GM12878 (cell line): ENCODE measurements around the gene SSH3. TPM values are rescaled to one million over a fixed set of nuclear protein-coding genes. Genes with fewer than 3 reads are reported as not detected.

Experiments
- ATAC-seq: fragments of 200-7000 bp; cut with Tn5 transposase; 3 replicates; pipeline ENCODE4 v1.9.1; 2020; ENCODE audit warnings: mild to moderate bottlenecking, moderate library complexity
- BruUV-seq: library from RNA; stranded (reverse); fragments of 400-500 nt; replicated peaks from 2 replicates; lab custom pipeline; 2021; lab: Mats Ljungman, UMichigan
- CTCF ChIA-PET: fragments of 300-600 bp; sonication (Branson Sonifier 250); formaldehyde crosslinking; extraction: SDS; loops from one replicate; lab custom pipeline; 2021; ENCODE audit warnings: inconsistent platforms; lab: Yijun Ruan, JAX
- POLR2A ChIA-PET: fragments of 350-600 bp; formaldehyde crosslinking; extraction: SDS; loops from one replicate; lab custom pipeline; 2021; ENCODE audit warnings: inconsistent platforms; lab: Charles Lee
- RAD21 ChIA-PET: fragments of 300-600 bp; sonication (Branson Sonifier 250); formaldehyde crosslinking; loops from one replicate; lab custom pipeline; 2023; ENCODE audit warnings: antibody characterized with exemption; ENCODE audit not compliant: unreplicated experiment; lab: Charles Lee
- SMC1A ChIA-PET: fragments of 300-600 bp; sonication (Branson Sonifier 250); formaldehyde crosslinking; loops from one replicate; lab custom pipeline; 2023; ENCODE audit not compliant: unreplicated experiment, uncharacterized antibody; lab: Charles Lee
- DNase-seq: peaks from one replicate; pipeline ENCODE4 v3.0.0-alpha.2; 2011; ENCODE audit warnings: low read depth, low spot score
- FAIRE-seq: peaks from 3 replicates; lab custom pipeline; 2011; peaks lifted over from hg19 to GRCh38; lab: Jason Lieb, UNC
- H2AFZ ChIP-seq: 2 replicates; pipeline ENCODE4 v1.6.0; 2011; ENCODE audit warnings: low read depth, low read length, control low read depth; ENCODE audit not compliant: control insufficient read depth
- H3K27ac ChIP-seq: 2 replicates; pipeline ENCODE4 v1.5.1; 2011; ENCODE audit warnings: control low read depth; ENCODE audit not compliant: control insufficient read depth, insufficient read depth
- H3K27me3 ChIP-seq, 2 experiments: replicated peaks in 1 of 2; 2 replicates each; pipeline versions ENCODE4 v1.6.0 to v1.6.1; 2011; ENCODE audit warnings: low read length in 1 of 2; ENCODE audit not compliant: control insufficient read depth in 2 of 2, insufficient read depth in 2 of 2
- H3K36me3 ChIP-seq, 2 experiments: 2 replicates each; pipeline ENCODE4 v1.5.1; 2011; ENCODE audit warnings: low read length in 1 of 2; ENCODE audit not compliant: control insufficient read depth in 2 of 2, insufficient read depth in 2 of 2
- H3K4me1 ChIP-seq: 2 replicates; pipeline ENCODE4 v1.6.1; 2011; ENCODE audit warnings: mild to moderate bottlenecking, low read length, moderate library complexity, mixed read lengths; ENCODE audit not compliant: control insufficient read depth, insufficient read depth
- H3K4me2 ChIP-seq: 2 replicates; pipeline ENCODE4 v1.6.0; 2011; ENCODE audit warnings: control low read depth; ENCODE audit not compliant: control insufficient read depth, insufficient read depth
- H3K4me3 ChIP-seq: fragments of 200-600 bp; sonication (generic); 2 replicates; pipeline ENCODE4 v1.5.1; 2016
- H3K79me2 ChIP-seq: 2 replicates; pipeline ENCODE4 v1.6.0; 2011; ENCODE audit warnings: low read length; ENCODE audit not compliant: control insufficient read depth, insufficient read depth
- H3K9ac ChIP-seq: 2 replicates; pipeline ENCODE4 v1.8.0; 2011; ENCODE audit warnings: low read length, control low read depth, mixed read lengths; ENCODE audit not compliant: control insufficient read depth, insufficient read depth
- H3K9me3 ChIP-seq: replicated peaks from 3 replicates; pipeline ENCODE4 v1.5.1; 2011; ENCODE audit warnings: mild to moderate bottlenecking, low read length; ENCODE audit not compliant: control insufficient read depth, insufficient read depth
- H4K20me1 ChIP-seq: 2 replicates; pipeline ENCODE4 v1.6.0; 2011; ENCODE audit not compliant: control insufficient read depth, insufficient read depth
- BHLHE40 ChIP-seq, 2 experiments: fragments of 450-650 bp in 1 of 2; IDR thresholded peaks; 2 replicates each; pipeline ENCODE4 v1.6.1; 2011 to 2017; ENCODE audit warnings: low read depth in 2 of 2, borderline replicate concordance in 1 of 2, improper control_type of control experiment in 1 of 2, low read length in 1 of 2, mild to moderate bottlenecking in 1 of 2
- CBFB ChIP-seq: IDR thresholded peaks from 2 replicates; pipeline ENCODE4 v1.6.1; 2016; ENCODE audit warnings: antibody characterized with exemption, low read depth
- GATAD2B ChIP-seq: fragments of 450-650 bp; conservative IDR thresholded peaks from 2 replicates; pipeline ENCODE4 v1.6.1; 2017; ENCODE audit warnings: low read depth, mild to moderate bottlenecking, moderate library complexity
- HDGF ChIP-seq: fragments of 450-650 bp; IDR thresholded peaks from 2 replicates; pipeline ENCODE4 v1.6.1; 2016; ENCODE audit warnings: antibody characterized with exemption
- REST ChIP-seq: IDR thresholded peaks from 2 replicates; pipeline ENCODE4 v1.6.1; 2012; ENCODE audit warnings: mild to moderate bottlenecking, low read depth, low read length
- SKIL ChIP-seq: fragments of 450-650 bp; IDR thresholded peaks from 2 replicates; pipeline ENCODE4 v1.6.1; 2017; ENCODE audit warnings: mild to moderate bottlenecking, low read depth, inconsistent platforms; ENCODE audit not compliant: poor library complexity, severe bottlenecking
- STAT3 ChIP-seq: IDR thresholded peaks from 2 replicates; pipeline ENCODE4 v1.6.1; 2011; ENCODE audit warnings: low read depth, low read length, improper control_type of control experiment
- SUPT20H ChIP-seq: IDR thresholded peaks from 2 replicates; pipeline ENCODE4 v1.6.1; 2011; ENCODE audit warnings: low read depth, mild to moderate bottlenecking, low read length, moderate library complexity, borderline replicate concordance; ENCODE audit not compliant: control insufficient read depth
- WGBS: methylation state at CpG from one replicate; pipeline ENCODE4 v1.1.6; 2016; ENCODE audit warnings: low lambda C conversion rate; ENCODE audit not compliant: insufficient replicate concordance, insufficient coverage; ENCODE audit errors: missing lambda C conversion rate; 5-methylcytosine and 5-hydroxymethylcytosine counted together
- in situ Hi-C: fragments of 300-500 bp; cut with MboI; formaldehyde crosslinking; loops from 9 replicates; pipeline ENCODE4 v1.14.3; 2018; ENCODE audit warnings: mixed read lengths
- intact Hi-C: fragments of 100-400 bp; cut with micrococcal nuclease; formaldehyde crosslinking; loops from one replicate; pipeline ENCODE4 v1.14.2; 2022; ENCODE audit not compliant: unreplicated experiment
- polyA plus RNA-seq, 11 experiments: library from polyadenylated mRNA; depleted of rRNA in 4 of 11; unstranded in 6 of 11; stranded (reverse) in 5 of 11; fragments of >200 nt; fragmentation: Nextera tagmentation in 4 of 11; fragmentation: Illumina TruSeq in 1 of 11; extraction: Ambion mirVana in 4 of 11; extraction: Trizol in 1 of 11; gene quantifications; 1 replicate in 1 of 11; 2 replicates in 10 of 11; pipeline versions ENCODE4 v1.2.1 to v1.2.3, GENCODE V29; 2011 to 2016; ENCODE audit warnings: inconsistent platforms in 2 of 11, missing spikeins in 2 of 11, low read depth in 1 of 11
- total RNA-seq, 4 experiments: library from RNA; depleted of rRNA in 3 of 4; stranded (reverse); fragments of >200 nt in 3 of 4; fragmentation: Illumina TruSeq in 1 of 4; extraction: Trizol in 1 of 4; gene quantifications; 2 replicates each; pipeline versions ENCODE4 v1.2.1 to v1.2.3, GENCODE V29; 2013 to 2021

SSH3 gene
- total and polyA plus RNA-seq, 10 of the 15 experiments (the other 5 are each of a cell fraction or from before 2014, with no cell fraction given), result 0.05 to 0.83 (median 0.28) TPM; not detected in 3

GRCh38 chr11:67356387-67356863 is 53.1 kb downstream of the SSH3 start:
- SMC1A ChIA-PET, result interaction anchor here (0.8 to 15.8 kb wide), 11 partner anchors 11 to 303 kb away, joined by 3 to 646 read pairs (median 6); partner anchors contain the start of genes CLCF1, PPP1CA, RAD9A and TBC1D10C
- 21% methylated on average over 4 of the region's 4 CpGs for WGBS
- CTCF ChIA-PET, result interaction anchor here (0.6 to 26.2 kb wide), 13 partner anchors 9 to 638 kb away, joined by 3 to 1301 read pairs (median 4); partner anchors contain the start of genes CLCF1, PPP1CA and RAD9A
- POLR2A ChIA-PET, result interaction anchor here (1.0 to 11.4 kb wide), 9 partner anchors 11 to 89 kb away, joined by 3 to 183 read pairs (median 11); partner anchors contain the start of genes PPP1CA, RAD9A and TBC1D10C
- H4K20me1 ChIP-seq, result no peaks in the 10 kb centered on the region
- no peak for ATAC-seq
- BruUV-seq, result no TSS peak
- intact Hi-C loops (loop anchor here (2.0 kb wide), 2 partner anchors 14 to 150 kb away; no protein-coding TSS in a partner anchor), in situ Hi-C loops (no loop called here)
- peak overlapping the region; percentile 39 for H3K4me2 ChIP-seq
- RAD21 ChIA-PET, result interaction anchor here (0.6 to 10.1 kb wide), 14 partner anchors 11 to 303 kb away, joined by 3 to 525 read pairs (median 4); partner anchors contain the start of genes CLCF1, PPP1CA, PTPRCAP and RAD9A
- no peak for TF ChIP-seq SUPT20H
- no peak for TF ChIP-seq STAT3
- peak; percentile 13; the same call in 1 of the 2 replicates for TF ChIP-seq GATAD2B
- no peak for TF ChIP-seq CBFB
- TF ChIP-seq REST, result no peak
- TF ChIP-seq SKIL, result no peak
- TF ChIP-seq HDGF, result peak; percentile 87; the same call in 1 of the 2 replicates
- TF ChIP-seq BHLHE40 (IDR thresholded peaks at IDR 0.05; ENCODE audit: borderline replicate concordance in 1 of 2, low read depth in 2 of 2, low read length in 1 of 2), result 0 out of 4 replicates have a peak, but pooled peaks of 1 of the 2 experiments have one; percentile 6
- H3K27me3 ChIP-seq, result no peaks in the 10 kb centered on the region; a peak in 1 of 4 replicates
- DNase-seq, result no peak
- peaks cover 36% of the 10 kb centered on the region for H3K4me1 ChIP-seq
- no peak for FAIRE-seq
- peaks cover 16% of the 10 kb centered on the region for H3K79me2 ChIP-seq
- H3K27ac ChIP-seq, result peak overlapping the region; percentile 67
- no peaks in the 10 kb centered on the region for H3K36me3 ChIP-seq
- H2AFZ ChIP-seq, result peak overlapping the region; percentile 70
- H3K9me3 ChIP-seq, result no peaks in the 10 kb centered on the region
- peak overlapping the region; percentile 51; the same call in 1 of the 2 replicates for H3K4me3 ChIP-seq
- H3K9ac ChIP-seq, result peak overlapping the region; percentile 65
